ENCODE measurements around the gene HOXC12.
A peak's percentile ranks its signal among the peaks of the same experiment; 100 is the strongest.

The HOXC12 gene

GRCh38 chr12:53985692-53985993 lies 30.9 kb downstream of the HOXC12 start:
- no peak for DNase-seq
- no peaks in the 10 kb centered on the region for H3K36me3 ChIP-seq
- peaks cover 21% of the 10 kb centered on the region for H3K27me3 ChIP-seq
- TF ChIP-seq, protein P1, sequence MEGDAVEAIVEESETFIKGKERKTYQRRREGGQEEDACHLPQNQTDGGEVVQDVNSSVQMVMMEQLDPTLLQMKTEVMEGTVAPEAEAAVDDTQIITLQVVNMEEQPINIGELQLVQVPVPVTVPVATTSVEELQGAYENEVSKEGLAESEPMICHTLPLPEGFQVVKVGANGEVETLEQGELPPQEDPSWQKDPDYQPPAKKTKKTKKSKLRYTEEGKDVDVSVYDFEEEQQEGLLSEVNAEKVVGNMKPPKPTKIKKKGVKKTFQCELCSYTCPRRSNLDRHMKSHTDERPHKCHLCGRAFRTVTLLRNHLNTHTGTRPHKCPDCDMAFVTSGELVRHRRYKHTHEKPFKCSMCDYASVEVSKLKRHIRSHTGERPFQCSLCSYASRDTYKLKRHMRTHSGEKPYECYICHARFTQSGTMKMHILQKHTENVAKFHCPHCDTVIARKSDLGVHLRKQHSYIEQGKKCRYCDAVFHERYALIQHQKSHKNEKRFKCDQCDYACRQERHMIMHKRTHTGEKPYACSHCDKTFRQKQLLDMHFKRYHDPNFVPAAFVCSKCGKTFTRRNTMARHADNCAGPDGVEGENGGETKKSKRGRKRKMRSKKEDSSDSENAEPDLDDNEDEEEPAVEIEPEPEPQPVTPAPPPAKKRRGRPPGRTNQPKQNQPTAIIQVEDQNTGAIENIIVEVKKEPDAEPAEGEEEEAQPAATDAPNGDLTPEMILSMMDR (IDR thresholded peaks at IDR 0.05; ENCODE audit: low read depth, low read length) = no peak
- peak overlapping the region; percentile 75 for H3K4me3 ChIP-seq (ENCODE audit: low read depth, low read length)
- no peaks in the 10 kb centered on the region for H3K9me3 ChIP-seq
- peaks cover 8% of the 10 kb centered on the region for H3K4me1 ChIP-seq

GRCh38 chr12:53985994-53986685 lies 31.4 kb downstream of the HOXC12 start:
- Histone ChIP-seq H3K27me3 (peaks cover 21% of the 10 kb centered on the region), H3K4me1 (peaks cover 8% of the 10 kb centered on the region), H3K9me3 (no peaks in the 10 kb centered on the region), H3K4me3 (ENCODE audit: low read depth, low read length) (peak overlapping the region; percentile 75), H3K36me3 (no peaks in the 10 kb centered on the region)
- TF ChIP-seq, protein P1 (IDR thresholded peaks at IDR 0.05; ENCODE audit: low read depth, low read length) = no peak; the same call in 1 of the 2 replicates
- DNase-seq = no peak

DNA sequence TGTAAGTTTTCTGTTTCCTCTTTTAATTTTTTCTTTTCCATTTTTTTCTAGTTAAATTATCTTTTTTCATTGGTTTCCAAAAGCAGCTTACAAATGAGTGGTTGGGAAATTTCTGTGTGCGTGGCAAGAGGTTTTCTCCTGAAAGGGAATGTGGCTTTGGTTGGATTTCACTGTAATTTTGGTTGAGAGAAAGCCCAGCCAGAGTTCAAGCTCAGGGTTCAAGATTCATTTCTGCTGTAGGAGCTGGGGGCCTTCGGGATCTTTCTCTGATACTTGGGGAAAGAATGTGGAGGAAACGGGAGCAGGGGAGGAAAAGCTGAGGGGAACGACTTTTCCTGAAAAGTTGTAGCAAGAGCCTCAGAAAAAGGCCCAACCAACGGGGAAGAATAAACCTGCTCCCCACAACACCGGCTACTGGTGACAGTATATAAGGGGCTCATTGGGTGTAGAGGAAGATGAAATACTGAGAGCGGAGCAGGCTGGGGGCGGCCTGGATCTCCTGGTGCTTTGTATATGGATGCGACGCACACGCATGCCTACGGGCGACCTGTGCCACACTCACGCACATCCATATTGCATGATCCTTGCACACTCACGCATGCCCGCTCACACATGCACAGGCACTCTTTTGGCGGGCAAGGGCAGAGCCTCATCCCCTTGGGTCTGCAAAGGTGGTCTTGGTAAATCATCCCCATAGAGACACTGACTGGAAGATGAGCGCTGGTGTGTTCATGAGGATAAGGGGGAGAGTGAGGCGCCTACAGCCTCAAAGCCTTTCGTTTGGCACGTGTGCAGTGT lies 32.2 kb downstream of the HOXC12 start:
- Histone ChIP-seq H3K36me3 (no peaks in the 10 kb centered on the region), H3K9me3 (no peaks in the 10 kb centered on the region), H3K4me3 (ENCODE audit: low read depth, low read length) (peak overlapping the region; percentile 75), H3K4me1 (peaks cover 8% of the 10 kb centered on the region), H3K27me3 (peaks cover 21% of the 10 kb centered on the region)
- DNase-seq = no peak
- TF ChIP-seq, protein P1 (IDR thresholded peaks at IDR 0.05; ENCODE audit: low read depth, low read length) = no peak

DNA sequence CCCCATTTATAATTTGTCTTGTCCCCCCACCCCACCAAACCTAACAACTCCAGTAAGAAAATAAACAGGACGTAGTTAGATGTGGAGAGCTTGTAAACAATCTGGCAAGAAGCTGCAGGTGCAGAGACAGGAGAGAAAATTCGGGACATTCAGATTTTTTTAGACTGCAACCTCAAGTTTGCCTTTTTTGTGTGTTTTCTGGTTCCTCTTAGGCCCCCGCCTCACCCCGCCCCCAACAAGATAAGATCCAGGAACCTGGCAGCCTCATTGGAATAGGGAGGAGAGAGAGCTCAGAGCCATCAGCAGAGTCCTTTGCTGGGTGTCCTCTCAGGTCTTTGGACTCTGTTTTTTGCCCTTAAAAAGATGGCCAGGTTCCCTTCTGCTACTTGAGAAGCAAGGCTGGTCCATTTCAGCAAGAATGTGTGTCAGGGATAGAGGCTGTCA lies 33.1 kb downstream of the HOXC12 start:
- no peaks in the 10 kb centered on the region for H3K36me3 ChIP-seq
- peaks cover 21% of the 10 kb centered on the region for H3K27me3 ChIP-seq
- H3K4me3 ChIP-seq (ENCODE audit: low read depth, low read length) = no peak overlapping the region
- peaks cover 8% of the 10 kb centered on the region for H3K4me1 ChIP-seq
- no peaks in the 10 kb centered on the region for H3K9me3 ChIP-seq
- no peak for DNase-seq
- TF ChIP-seq, protein P1 (IDR thresholded peaks at IDR 0.05; ENCODE audit: low read depth, low read length) = no peak

- peaks cover 21% of the 10 kb centered on the region for H3K27me3 ChIP-seq
- H3K4me1 ChIP-seq = peaks cover 8% of the 10 kb centered on the region
These were observed 34.0 kb downstream of the HOXC12 start for GRCh38 chr12:53988541-53989226.

More at GRCh38 chr12:53988541-53989226, 34.0 kb downstream of the HOXC12 start:
- Histone ChIP-seq H3K9me3 (no peaks in the 10 kb centered on the region), H3K4me3 (ENCODE audit: low read depth, low read length) (peak overlapping the region; percentile 35), H3K36me3 (no peaks in the 10 kb centered on the region)
- TF ChIP-seq, protein P1 (IDR thresholded peaks at IDR 0.05; ENCODE audit: low read depth, low read length) = no peak
- no peak for DNase-seq
